Transverse colon (tissue), 4 donors: ENCODE results near the gene CCDC141. TPM values are rescaled to one million over a fixed set of nuclear protein-coding genes. Genes with fewer than 3 reads are reported as not detected.

Source experiments
- DNase-seq: peaks from one replicate; pipeline ENCODE4 v3.0.0-alpha.2; 2019
- H3K27ac ChIP-seq, 4 donors: fragments of 200-600 bp; sonication (generic); 2 replicates each; pipeline ENCODE4 v1.5.1; 2016 to 2018; ENCODE audit warnings: inconsistent platforms in 4 of 4
- H3K27me3 ChIP-seq: fragments of 200-600 bp; sonication (generic); 2 replicates; pipeline ENCODE4 v1.5.1; 2017; ENCODE audit warnings: inconsistent platforms
- H3K36me3 ChIP-seq, 4 donors: fragments of 200-600 bp; sonication (generic); 2 replicates each; pipeline ENCODE4 v1.5.1; 2017 to 2019; ENCODE audit warnings: inconsistent platforms in 4 of 4
- H3K4me1 ChIP-seq, 4 donors: fragments of 200-600 bp; sonication (generic); 2 replicates each; pipeline ENCODE4 v1.5.1; 2017 to 2020; ENCODE audit warnings: inconsistent platforms in 4 of 4
- H3K4me3 ChIP-seq, 4 donors: fragments of 200-600 bp; sonication (generic); 1 replicate in 1 of 4; 2 replicates in 3 of 4; pipeline versions ENCODE4 v1.5.1 to v1.6.1; 2017 to 2019; ENCODE audit warnings: inconsistent platforms in 4 of 4
- H3K9me3 ChIP-seq, 2 donors: fragments of 200-600 bp; sonication (generic); 2 replicates each; pipeline ENCODE4 v1.5.1; 2017 to 2019; ENCODE audit warnings: inconsistent platforms in 2 of 2
- EP300 ChIP-seq: sonication (generic); formaldehyde crosslinking; IDR thresholded peaks from one replicate; pipeline ENCODE4 v1.6.1; 2017; ENCODE audit warnings: antibody characterized with exemption, low read depth
- POLR2A ChIP-seq: fragments of 450-650 bp; IDR thresholded peaks from one replicate; pipeline ENCODE4 v1.6.1; 2016; ENCODE audit warnings: antibody characterized with exemption, mild to moderate bottlenecking, moderate library complexity
- POLR2AphosphoS5 ChIP-seq, 3 donors: sonication (generic); formaldehyde crosslinking; IDR thresholded peaks; one replicate each; pipeline ENCODE4 v1.6.1; 2016; ENCODE audit warnings: antibody characterized with exemption in 3 of 3
- WGBS, 2 donors: methylation state at CpG; one replicate each; pipeline ENCODE4 v1.1.5; 2018; ENCODE audit warnings: low coverage in 1 of 2; 5-methylcytosine and 5-hydroxymethylcytosine counted together
- in situ Hi-C, 4 donors: fragments of 200-750 bp; cut with MboI; loops; one replicate each; pipeline versions ENCODE4 v1.15.0 to v1.15.1; 2017; ENCODE audit warnings: low sequenced_read_pairs in 3 of 4, low pct_ligation_motif_present in 1 of 4, low pct_unique_long_range_greater_than_20kb in 1 of 4
- intact Hi-C: fragments of 100-400 bp; cut with DNase I; formaldehyde crosslinking; loops from one replicate; pipeline ENCODE4 v1.15.1; 2023; ENCODE audit warnings: low total_unique reads
- total RNA-seq, 4 donors: library from RNA; depleted of rRNA; stranded (reverse); fragments of >200 nt; gene quantifications; one replicate each; pipeline ENCODE4 v1.1.0, GENCODE V29; 2016
- TF ChIP-seq, protein P1 (sequence below), 5 experiments: fragments of 200-600 bp in 3 of 5; fragments of 450-650 bp in 2 of 5; sonication (generic) in 3 of 5; IDR thresholded peaks; 1 replicate in 2 of 5; 2 replicates in 3 of 5; pipeline ENCODE4 v1.5.1; 2016 to 2017; ENCODE audit warnings: antibody characterized with exemption in 5 of 5, inconsistent platforms in 3 of 5, mild to moderate bottlenecking in 2 of 5, moderate library complexity in 1 of 5

The CCDC141 gene
- total RNA-seq, 4 donors from 2014 or later: 0.40 to 8.6 (median 2.4) TPM

- in situ Hi-C loops (no loop called here), intact Hi-C loops (no loop called here)
- 88% methylated on average over 2 of the region's 2 CpGs; no CpG with 5 or more reads in 1 of the 2 donors for WGBS, 2 donors
- TF ChIP-seq POLR2A (no peak), EP300 (no peak)
- Histone ChIP-seq H3K4me1 (no peaks in the 10 kb centered on the region), H3K4me3 (no peak overlapping the region), H3K36me3 (no peaks in the 10 kb centered on the region), H3K9me3 (no peaks in the 10 kb centered on the region), H3K27ac (no peak overlapping the region), H3K27me3 (no peaks in the 10 kb centered on the region)
- DNase-seq: no peak
These were observed 32.8 kb upstream of the CCDC141 start for GRCh38 chr2:179082697-179083096.

DNA sequence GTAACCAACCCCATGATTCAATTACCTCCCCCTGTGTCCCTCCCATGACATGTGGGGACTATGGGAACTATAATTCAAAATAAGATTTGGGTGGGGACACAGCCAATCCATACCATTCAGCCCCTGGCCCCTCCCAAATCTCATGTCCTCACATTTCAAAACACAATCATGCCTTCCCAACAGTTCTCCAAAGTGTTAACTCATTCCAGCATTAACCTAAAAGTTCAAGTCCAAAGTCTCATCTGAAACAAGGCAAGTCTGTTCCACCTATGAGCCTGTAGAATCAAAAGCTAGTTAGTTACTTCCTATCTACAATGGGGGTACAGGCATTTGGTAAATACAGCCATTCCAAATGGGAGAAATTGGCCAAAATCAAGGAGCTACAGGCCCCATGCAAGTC is 32.0 kb upstream of the CCDC141 start:
- intact Hi-C loops: no loop called here
- Histone ChIP-seq H3K27me3 (no peaks in the 10 kb centered on the region), H3K36me3 (no peaks in the 10 kb centered on the region), H3K9me3 (no peaks in the 10 kb centered on the region), H3K4me3 (no peak overlapping the region), H3K4me1 (no peaks in the 10 kb centered on the region), H3K27ac (no peak overlapping the region)
- in situ Hi-C loops: no loop called here
- DNase-seq: no peak
- no peak for TF ChIP-seq POLR2A
- no peak for TF ChIP-seq POLR2AphosphoS5 (IDR thresholded peaks at IDR 0.05)
- TF ChIP-seq EP300: no peak
- TF ChIP-seq, protein P1, sequence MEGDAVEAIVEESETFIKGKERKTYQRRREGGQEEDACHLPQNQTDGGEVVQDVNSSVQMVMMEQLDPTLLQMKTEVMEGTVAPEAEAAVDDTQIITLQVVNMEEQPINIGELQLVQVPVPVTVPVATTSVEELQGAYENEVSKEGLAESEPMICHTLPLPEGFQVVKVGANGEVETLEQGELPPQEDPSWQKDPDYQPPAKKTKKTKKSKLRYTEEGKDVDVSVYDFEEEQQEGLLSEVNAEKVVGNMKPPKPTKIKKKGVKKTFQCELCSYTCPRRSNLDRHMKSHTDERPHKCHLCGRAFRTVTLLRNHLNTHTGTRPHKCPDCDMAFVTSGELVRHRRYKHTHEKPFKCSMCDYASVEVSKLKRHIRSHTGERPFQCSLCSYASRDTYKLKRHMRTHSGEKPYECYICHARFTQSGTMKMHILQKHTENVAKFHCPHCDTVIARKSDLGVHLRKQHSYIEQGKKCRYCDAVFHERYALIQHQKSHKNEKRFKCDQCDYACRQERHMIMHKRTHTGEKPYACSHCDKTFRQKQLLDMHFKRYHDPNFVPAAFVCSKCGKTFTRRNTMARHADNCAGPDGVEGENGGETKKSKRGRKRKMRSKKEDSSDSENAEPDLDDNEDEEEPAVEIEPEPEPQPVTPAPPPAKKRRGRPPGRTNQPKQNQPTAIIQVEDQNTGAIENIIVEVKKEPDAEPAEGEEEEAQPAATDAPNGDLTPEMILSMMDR (IDR thresholded peaks at IDR 0.05): no peak

- Histone ChIP-seq H3K27ac (no peak overlapping the region), H3K9me3 (no peaks in the 10 kb centered on the region), H3K27me3 (no peaks in the 10 kb centered on the region), H3K4me1 (no peaks in the 10 kb centered on the region), H3K36me3 (no peaks in the 10 kb centered on the region), H3K4me3 (no peak overlapping the region)
- TF ChIP-seq, protein P1 (IDR thresholded peaks at IDR 0.05): no peak
- no peak for TF ChIP-seq POLR2AphosphoS5 (IDR thresholded peaks at IDR 0.05)
- TF ChIP-seq POLR2A: no peak
- TF ChIP-seq EP300: no peak
- DNase-seq: no peak
- 60 to 63% methylated on average over 3 of the region's 3 CpGs for WGBS, 2 donors
- in situ Hi-C loops: no loop called here
- intact Hi-C loops: no loop called here
These were observed 22.6 kb upstream of the CCDC141 start for GRCh38 chr2:179072527-179072926.

- intact Hi-C loops (no loop called here), in situ Hi-C loops (no loop called here)
- no peaks in the 10 kb centered on the region for H3K27me3 ChIP-seq
- 61 to 77% methylated on average over 3 of the region's 3 CpGs for WGBS, 2 donors
- H3K27ac ChIP-seq: no peak overlapping the region
- no peak overlapping the region for H3K4me3 ChIP-seq
- H3K9me3 ChIP-seq: no peaks in the 10 kb centered on the region
- TF ChIP-seq EP300: no peak
- TF ChIP-seq, protein P1 (IDR thresholded peaks at IDR 0.05): no peak
- TF ChIP-seq POLR2A: no peak
- TF ChIP-seq POLR2AphosphoS5 (IDR thresholded peaks at IDR 0.05): no peak
- no peak for DNase-seq
- no peaks in the 10 kb centered on the region for H3K4me1 ChIP-seq
- no peaks in the 10 kb centered on the region for H3K36me3 ChIP-seq
These were observed 21.9 kb upstream of the CCDC141 start for GRCh38 chr2:179071810-179072355.

- H3K4me1 ChIP-seq: no peaks in the 10 kb centered on the region
- no peak for DNase-seq
- no peak for TF ChIP-seq EP300
- TF ChIP-seq, protein P1 (IDR thresholded peaks at IDR 0.05): no peak
- TF ChIP-seq POLR2AphosphoS5 (IDR thresholded peaks at IDR 0.05): no peak
- no peak for TF ChIP-seq POLR2A
- intact Hi-C loops: no loop called here
- H3K9me3 ChIP-seq: no peaks in the 10 kb centered on the region
- H3K27me3 ChIP-seq: no peaks in the 10 kb centered on the region
- in situ Hi-C loops: no loop called here
- H3K27ac ChIP-seq: no peak overlapping the region
- H3K4me3 ChIP-seq: no peak overlapping the region
- 69 to 88% methylated on average over 2 of the region's 2 CpGs for WGBS, 2 donors
- no peaks in the 10 kb centered on the region for H3K36me3 ChIP-seq
These were observed 21.0 kb upstream of the CCDC141 start for GRCh38 chr2:179070895-179071294.
